GM10266 (cell line): ENCODE results near the gene HPCAL4.

Source experiments
- DNase-seq: peaks from one replicate; pipeline ENCODE4 v3.0.0; 2012; ENCODE audit errors: extremely low spot score
- CTCF ChIP-seq: IDR thresholded peaks from 2 replicates; pipeline ENCODE4 v1.5.1; 2012; ENCODE audit warnings: mild to moderate bottlenecking, low read depth; ENCODE audit not compliant: control insufficient read depth, insufficient read depth; ENCODE audit errors: missing control alignments

Gene HPCAL4

GRCh38 chr1:39729842-39730241 lies 38.6 kb upstream of the HPCAL4 start:
- no peak for TF ChIP-seq CTCF
- DNase-seq, result no peak

GRCh38 chr1:39729030-39729429 lies 37.8 kb upstream of the HPCAL4 start:
- TF ChIP-seq CTCF, result no peak
- DNase-seq, result no peak

- TF ChIP-seq CTCF, result no peak
- no peak for DNase-seq
Observed at GRCh38 chr1:39727932-39728317, 36.7 kb upstream of the HPCAL4 start.

GRCh38 chr1:39727221-39727931 lies 36.1 kb upstream of the HPCAL4 start:
- DNase-seq, result no peak
- TF ChIP-seq CTCF, result no peak

- no peak for TF ChIP-seq CTCF
- no peak for DNase-seq
Observed at GRCh38 chr1:39726600-39726999, 35.4 kb upstream of the HPCAL4 start.

- no peak for DNase-seq
Observed at GRCh38 chr1:39722495-39722894, 31.3 kb upstream of the HPCAL4 start.

More at GRCh38 chr1:39722495-39722894, 31.3 kb upstream of the HPCAL4 start:
- no peak for TF ChIP-seq CTCF
